Activated gamma-delta T cell (primary cell): Measurements from ENCODE around the gene APP.

Source experiments
- DNase-seq: peaks from one replicate; lab custom pipeline; 2025; lab: John Stamatoyannopoulos, UW

APP gene

DNA sequence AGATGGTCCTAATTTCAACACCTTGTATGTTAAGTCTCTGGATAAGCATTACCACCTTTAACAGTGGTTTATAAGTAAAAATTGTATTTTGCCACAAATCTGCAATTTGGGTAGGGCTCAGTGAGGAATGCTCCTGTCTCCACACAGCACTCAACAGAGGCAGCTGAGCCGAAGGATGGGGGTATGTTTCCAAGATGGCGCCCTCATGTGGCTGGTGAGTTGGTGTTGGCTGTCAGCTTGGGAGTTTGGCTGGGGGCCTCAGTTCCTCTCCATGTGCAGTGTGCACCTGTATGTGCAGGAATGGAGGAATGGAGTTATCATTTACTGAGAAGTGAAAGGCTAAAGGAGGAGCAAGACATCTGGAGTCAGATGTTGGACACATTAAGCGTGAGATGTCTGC, 299.0 kb downstream of the APP start:
- no peak for DNase-seq

DNA sequence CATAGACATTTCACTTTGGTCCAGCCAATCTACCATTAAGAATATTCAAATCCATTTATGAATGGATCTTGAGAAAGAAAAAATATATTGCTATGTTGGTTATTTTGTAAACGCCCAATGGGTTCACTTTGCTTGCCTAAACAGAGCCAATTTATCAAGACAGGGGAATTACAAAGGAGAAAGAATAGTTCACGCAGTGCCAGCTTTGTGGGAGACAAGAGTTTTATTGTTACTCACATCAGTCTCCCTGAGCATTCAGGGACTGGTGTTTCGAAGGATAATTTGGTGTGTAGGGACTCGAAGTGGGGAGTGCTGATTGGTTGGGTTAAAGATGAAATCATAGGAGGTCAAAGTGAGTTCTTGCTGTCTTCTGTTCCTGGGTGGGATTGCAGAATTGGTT, 300.5 kb downstream of the APP start:
- DNase-seq, result no peak

DNA sequence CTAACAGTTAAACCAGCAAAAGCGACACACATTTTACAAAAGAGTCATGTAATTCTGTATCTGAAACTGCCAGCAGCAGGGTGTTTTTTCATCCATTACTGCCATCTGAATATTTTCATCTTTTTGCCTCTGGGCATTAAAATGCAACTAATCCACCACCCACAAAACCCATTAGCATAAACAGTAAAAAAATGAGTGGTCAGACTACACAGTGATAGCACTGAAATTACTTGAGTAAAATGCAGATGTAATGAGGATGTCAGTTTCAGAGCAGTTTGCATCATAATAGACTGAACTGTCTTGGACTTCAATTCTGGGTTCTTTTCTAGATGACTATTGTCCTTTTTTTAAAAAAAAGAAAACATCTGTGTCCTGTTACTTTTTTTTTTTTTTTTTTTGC, 303.5 kb downstream of the APP start:
- no peak for DNase-seq

DNA sequence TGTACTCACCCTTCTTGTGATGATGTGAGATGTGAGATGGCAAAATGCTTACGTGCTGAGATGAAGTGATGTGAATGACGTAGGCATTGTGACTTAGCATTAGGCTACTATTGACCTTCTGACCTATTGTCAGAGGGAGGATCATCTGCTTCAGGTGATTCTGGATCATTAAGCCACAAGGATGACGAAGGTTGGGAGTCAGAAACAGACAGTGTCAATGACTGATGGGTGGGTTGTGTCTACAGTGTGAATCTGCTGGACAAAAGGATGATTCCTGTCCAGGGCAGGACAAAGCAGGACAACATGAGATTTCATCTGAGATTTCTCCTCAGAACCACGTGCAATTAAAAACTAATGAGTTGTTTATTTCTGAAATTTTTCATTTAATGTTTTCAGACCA, 306.8 kb downstream of the APP start:
- DNase-seq, result no peak

DNA sequence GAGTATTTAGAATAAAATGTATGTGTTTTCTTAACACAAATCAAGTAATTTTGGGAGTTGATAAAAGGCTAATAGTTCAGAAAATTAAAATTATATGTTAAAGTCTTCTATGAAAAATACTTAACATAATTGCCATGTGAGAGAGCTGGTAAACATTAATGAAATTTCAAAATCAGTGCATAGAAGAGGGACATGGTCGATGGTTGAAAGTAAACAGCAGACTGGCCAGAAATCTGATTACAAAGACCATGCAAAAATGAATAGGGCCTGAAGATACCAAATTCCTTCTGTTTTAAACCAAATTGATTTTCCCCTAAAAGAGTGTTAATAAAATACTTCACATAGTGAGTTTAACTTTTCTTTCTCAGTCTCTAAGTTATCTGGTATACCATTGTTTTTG, 307.5 kb downstream of the APP start:
- DNase-seq, result no peak

DNA sequence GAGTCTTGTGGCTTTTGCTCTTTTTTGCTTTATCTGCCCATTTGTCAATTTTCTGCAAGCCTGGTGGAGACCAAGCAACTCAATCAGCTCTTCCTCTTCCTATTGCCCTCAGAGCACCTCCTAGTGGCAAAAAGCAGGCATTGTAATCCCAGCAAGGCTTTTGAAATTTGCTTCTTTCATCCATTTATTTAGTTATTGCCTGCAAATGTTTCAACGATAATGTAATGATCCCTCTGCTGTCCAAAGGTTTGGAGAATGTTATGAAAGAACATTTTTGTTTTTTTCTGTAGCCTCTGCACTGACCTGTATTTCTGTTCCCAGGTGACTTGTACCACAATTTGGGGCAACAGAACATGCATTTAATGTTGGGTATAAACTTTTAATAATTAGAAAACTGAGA, 308.0 kb downstream of the APP start:
- DNase-seq, result no peak

DNA sequence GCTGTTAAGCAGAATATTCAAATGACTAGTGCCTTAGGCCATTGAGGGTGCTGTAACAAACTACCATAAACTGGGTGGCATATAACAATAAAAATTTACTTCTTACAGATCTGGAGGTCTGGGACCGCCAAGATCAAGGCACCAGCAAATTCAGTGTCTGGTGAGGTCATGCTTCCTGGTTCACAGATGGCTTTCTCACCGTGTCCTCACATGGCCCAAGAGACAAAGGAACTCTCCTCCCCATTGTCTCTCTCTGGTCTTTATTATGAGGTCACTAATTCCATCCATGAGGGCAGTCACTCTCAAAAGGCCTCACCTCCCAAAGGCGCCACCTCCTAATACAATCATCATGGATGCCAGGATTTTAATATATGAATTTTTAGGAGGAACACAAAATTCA, 308.5 kb downstream of the APP start:
- DNase-seq, result no peak

DNA sequence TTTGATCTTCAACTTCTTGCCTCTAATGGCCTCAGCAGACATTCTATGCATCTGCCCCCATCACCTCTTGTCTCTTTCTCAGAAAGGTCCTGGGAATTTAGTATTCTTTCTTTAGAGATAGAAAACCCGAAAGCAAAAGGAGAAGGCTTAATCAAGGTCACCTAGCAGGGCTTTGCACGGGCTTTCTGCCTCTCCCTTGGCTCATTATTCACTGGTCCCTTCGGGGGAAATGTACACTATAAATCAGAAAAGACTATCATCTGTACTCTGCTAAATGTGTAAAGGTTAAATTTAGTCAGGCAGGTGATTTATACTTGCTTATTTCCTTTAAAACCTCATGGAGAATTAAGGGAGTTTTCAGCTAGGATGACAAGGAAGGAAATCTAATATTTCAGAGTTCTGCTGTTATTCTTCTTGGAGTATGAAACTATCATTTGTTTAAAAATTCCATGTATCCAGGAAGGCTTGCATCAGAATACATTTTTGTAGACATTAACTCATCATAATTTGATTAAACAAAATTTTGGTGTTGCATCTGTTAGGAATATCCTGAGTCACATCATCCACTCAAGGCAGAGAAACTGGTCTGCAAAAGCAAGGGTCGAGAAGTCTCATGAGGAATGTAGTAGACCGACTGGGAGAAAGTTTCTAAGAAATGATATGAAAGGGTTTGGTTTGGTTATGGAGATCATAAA, 311.2 kb downstream of the APP start:
- no peak for DNase-seq

DNA sequence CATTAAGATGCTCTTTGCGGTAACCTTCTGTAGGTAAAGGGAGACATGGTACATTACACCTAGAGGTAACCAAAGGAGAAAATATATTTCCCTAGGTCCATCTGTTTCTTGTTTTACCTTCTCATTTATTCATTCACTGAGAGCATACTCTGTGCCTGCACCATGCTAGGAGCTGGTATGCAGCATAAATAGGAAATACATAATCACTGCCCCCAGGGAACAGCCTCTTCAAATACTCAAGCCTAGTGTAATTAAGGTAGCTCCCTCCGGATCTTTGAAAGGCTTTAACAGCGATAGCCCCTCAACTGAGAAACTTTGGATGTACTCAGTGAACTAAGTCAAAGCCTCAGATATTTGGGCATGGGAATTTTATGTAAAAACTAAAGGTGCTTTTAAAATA, 312.2 kb downstream of the APP start:
- no peak for DNase-seq

DNA sequence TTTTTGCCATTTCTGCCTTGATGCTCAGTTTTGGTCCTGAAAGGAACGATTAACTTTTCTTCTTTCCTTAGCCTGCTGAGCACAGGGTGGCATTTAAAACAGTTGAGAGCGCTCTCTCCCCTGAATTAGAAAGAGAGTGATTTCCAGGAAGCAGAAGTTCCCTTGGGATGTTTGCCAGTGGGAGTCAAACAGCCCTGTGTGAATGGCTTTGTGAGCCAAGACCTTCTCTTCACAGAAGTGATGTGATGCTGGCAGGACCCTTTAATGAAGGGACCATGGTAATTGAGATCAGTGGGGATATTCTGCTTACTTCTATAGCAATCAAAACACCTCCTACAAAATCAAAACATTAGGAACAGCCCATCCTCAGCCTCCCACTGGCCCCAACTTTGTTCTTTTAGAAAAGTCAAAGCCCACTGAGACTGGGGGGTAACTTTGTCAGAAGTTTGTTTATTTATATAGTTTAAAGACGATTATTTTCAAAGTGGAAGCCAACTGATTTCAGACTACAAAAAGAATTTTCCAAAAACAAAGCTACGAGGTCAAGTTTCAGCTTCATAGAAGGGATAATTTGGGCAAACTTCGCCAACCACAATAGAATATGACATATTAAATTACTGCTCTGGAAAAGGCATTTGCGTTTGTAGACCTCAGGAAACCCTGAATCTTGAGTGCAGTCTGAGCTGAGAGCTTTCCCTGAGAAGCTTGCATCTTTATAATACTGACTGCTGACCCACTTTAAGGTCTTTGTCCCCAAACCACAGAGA, 313.1 kb downstream of the APP start:
- no peak for DNase-seq

DNA sequence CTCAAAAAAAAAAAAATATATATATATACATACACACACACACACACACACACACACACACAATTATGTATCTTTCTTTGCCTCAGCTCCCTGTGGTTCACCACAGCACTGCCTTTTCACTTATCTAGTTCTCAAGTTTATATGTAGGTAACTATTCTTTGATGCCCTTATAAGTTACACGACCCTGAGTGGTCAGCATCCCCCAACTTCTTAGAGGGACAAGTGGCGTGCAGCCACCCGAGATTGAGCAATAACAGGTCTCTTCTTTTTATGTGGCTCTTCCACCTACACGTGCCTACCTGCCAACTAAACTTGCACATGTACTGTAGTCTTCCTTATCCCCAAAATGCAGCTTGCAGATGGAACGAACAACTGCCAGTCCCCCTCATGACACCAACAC, 315.0 kb downstream of the APP start:
- DNase-seq, result no peak

DNA sequence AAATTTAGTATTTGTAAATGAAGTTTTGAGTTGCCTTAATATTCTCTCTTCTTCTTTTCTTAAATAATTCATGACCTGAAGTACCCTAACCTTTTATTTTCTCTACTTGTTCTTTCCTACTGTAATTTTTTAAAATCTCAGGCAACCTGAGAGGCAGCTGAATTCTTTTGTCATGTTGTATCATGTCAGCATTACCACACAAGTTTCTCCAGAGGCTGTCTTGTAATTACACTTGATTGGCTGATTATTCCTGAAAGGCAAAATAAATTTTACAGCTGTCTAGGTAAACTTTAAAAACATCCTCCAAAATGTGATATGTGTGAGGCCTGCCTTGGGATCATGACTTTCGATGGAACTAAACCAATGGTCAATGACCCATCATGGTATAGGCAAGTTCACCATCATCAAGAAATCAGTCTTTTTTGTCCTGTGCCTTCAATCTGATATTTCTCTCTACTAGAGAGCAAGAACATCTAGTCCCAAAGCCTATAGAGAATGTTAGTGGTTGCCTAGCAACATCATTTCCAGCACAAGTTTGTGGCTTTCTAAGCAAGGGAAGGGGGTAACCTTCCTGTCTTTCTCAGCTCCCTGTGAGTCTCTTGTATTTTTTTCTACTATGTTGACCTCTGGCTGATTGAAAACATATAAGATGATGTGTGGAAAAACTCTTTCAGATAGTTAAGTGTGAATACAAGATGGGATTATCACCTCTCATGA, 320.3 kb downstream of the APP start:
- no peak for DNase-seq

DNA sequence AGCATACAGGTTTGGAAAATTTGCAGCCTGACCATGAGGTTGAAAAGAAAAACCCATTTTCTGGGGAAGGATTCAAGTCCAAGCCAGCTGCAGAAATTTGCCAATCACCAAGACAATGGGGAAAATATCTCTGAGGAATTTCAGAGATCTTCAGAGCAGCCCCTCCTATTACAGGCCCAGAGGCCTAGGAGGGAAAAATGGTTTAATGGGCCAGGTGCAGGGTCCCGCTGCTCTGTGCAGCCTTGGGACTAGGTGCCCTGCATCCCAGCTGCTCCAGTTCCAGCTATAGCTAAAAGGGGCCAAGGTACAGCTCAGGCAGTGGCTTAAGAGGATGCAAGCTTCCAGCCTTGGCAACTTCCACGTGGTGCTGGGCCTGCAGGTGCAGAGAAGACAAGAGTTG, 322.3 kb downstream of the APP start:
- DNase-seq, result no peak

DNA sequence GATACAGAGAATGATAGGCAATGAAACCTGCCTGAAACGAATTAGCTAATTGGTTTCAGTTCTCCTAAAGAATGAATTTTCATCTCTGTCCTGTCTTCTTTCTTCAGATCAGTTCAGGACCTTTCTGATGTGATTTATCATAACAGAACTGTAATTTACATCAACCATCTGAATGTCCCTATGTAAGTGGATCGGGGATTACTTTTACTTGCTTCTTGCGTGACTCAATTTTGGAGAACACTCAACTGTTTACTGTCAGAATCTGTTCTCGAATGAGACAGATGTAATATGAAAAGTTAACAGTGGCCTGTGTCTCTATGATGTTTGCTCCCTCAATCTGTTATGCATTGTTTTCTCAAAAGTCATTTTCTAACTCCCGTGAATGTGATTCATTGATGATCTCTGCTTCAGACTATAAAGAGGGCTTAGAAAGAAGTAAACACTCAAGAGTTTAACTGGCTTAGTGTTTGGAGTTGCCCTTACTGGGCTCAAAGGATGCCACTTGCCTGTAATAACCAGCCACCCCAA, 324.8 kb downstream of the APP start:
- DNase-seq, result no peak

DNA sequence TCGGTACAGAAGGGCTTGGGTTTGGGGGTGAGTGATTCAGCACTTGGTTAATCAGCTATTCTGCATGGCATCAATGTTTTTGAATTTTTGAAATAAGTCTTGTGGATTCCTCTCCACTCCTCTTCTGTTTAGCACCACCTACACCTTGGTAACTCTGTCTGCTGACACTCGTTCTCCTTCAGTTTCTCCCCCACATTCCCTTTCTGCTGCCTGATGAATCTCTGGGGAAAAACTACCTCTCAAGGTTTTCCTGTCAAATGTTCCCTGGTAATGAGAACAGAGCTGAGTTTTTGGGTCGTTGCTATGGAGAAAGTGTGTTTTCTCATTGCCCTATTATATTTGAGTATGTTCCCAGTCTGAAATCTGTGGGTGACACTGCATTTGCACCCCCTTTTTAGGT, 327.6 kb downstream of the APP start:
- DNase-seq, result no peak

DNA sequence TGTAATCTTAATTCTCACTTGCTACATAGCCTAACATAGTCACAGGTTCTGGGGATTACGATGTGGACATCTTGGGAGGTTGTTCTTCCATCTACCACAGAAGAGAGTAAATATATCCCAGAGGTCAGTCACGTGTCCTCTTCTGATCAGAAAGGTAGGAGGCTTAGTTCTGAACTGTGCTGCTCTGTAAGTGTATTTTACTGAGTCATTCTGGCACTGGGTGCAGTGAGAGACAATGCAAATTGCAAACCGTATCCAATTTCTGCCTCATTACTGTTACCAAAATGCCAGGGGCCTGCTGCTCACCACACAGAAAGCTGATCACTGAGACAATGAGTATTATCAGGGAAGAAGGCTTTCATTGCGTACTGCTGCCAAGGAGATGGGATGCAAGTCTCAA, 331.8 kb downstream of the APP start:
- DNase-seq, result no peak

DNA sequence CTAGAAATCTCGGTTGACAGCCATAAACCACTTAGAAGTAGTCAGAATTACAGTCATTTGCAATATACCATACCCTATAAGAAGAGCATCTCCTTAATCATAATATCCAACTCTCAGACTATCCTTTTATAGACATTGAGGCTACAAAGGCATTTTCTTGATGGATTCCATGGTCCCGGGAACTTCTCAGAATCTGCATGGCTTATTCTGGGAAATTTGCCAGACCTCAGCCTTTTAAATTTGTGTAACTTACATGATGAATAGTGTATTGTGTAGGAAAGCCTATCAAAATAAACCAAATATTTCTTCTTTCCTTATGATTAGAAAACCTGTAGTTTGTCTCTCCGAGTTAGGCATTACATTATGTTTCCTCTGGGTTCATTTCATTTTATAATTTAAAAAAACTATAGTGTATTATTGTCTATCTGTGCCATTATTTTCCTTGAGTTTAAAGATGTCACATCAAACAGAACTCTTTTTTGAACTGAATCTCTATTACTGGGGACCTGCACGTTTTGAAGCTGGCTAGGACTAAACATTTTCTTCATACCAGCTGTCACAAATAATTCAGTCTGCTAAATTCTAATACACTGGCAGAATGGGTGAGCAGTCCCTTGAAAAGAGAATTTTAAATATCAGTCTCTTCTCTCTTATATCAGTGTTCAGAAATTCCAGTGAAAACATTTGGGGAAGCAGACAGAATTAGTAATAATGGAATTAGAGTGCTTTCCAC, 332.9 kb downstream of the APP start:
- DNase-seq, result no peak

DNA sequence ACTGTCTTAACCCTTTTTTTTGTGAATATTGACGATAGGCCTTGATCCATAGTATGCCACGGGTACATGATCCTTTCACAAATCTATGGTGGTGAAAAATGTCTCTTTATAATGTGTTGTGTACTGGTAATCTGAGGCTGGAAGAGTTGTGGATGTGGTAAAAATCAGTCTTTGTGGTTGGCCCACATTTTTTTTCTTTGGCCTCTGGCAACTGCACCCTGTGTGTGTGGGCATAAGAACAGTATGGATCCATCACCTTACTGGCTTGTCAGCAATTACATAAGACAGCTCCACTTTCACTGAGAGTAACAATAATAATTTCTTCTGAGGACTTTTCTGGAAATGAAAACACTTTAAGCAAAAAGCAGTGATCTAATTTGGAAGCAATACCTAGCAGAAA, 334.2 kb downstream of the APP start:
- DNase-seq, result no peak

DNA sequence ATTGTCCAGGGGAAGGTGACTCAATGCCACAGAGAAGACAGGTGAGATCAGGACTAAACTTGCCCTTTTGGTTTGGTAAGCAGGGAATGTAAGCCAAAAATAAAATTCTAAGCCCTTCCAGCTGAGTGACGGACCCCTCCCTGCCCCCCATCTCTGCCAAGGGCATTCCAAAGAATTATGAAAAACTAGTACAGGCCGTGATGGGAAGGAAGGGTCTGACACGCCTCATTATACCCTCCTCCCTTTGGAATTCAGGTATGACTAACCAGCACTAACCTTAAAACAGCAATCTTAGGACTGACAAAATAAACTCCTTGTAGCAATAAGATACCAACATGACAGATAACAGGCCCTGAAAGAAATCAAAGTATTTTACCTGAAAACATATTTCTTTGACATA, 336.2 kb downstream of the APP start:
- no peak for DNase-seq

DNA sequence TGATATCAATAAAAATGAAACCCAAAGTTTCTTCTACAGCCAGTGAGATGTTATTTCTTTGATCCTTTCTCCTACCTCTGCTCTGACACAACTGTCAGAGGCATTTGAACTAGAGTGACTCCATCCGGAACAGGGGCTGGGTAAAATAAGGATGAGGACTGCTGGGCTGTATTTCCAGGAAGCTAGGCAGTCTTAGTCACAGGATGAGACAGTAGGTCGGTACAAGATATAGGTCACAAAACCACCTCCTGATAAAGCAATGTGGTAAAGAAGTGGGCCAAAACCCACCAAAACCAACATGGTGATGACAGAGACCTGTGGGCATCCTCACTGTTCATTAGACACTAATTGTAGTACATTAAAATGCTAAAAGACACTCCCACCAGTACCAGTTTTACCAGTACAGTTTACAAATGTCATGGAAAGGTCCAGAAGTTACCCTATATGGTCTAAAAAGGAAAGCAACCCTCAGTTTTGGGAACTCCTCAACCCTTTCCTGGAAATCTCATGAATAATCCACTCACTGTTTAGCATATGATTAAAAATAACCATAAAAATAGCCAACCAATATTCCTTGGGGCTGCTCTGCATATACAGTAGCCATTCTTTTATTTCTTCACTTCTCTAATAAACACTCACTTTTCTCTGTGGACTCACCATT, 339.1 kb downstream of the APP start:
- DNase-seq, result no peak
